SK-N-SH (cell line): ENCODE data around the gene RELN. TPM values are rescaled to one million over a fixed set of nuclear protein-coding genes. Genes with fewer than 3 reads are reported as not detected.

Experiments used
- CTCF ChIA-PET: fragments of 300-600, 350-600 bp; formaldehyde crosslinking; extraction: SDS; loops from one replicate; lab custom pipeline; 2021; lab: Yijun Ruan, JAX
- POLR2A ChIA-PET: fragments of 350-600 bp; sonication (Branson Sonifier 250); formaldehyde crosslinking; extraction: SDS; loops from one replicate; lab custom pipeline; 2020; ENCODE audit warnings: antibody characterized with exemption, inconsistent platforms; lab: Yijun Ruan, JAX
- DNase-seq: peaks from one replicate; pipeline ENCODE4 v3.0.0; 2012
- H2AFZ ChIP-seq: fragments of 200-600 bp; sonication (generic); 2 replicates; pipeline ENCODE4 v1.8.1; 2016; ENCODE audit warnings: antibody characterized with exemption, mild to moderate bottlenecking, low read depth
- H3F3A ChIP-seq: fragments of 200-600 bp; sonication (generic); replicated peaks from 2 replicates; pipeline ENCODE3; 2016; ENCODE audit warnings: antibody characterized with exemption, mild to moderate bottlenecking; ENCODE audit not compliant: insufficient read depth
- H3K27ac ChIP-seq, 2 experiments: fragments of 200-500 bp in 1 of 2; fragments of 200-600 bp in 1 of 2; sonication (Bioruptor generic) in 1 of 2; sonication (generic), shearing (Covaris generic) in 1 of 2; 2 replicates each; pipeline versions ENCODE4 v1.5.1 to v1.6.1; 2014 to 2016; ENCODE audit warnings: low read depth in 2 of 2, inconsistent platforms in 1 of 2, low read length in 1 of 2, mild to moderate bottlenecking in 1 of 2, mixed read lengths in 1 of 2
- H3K27me3 ChIP-seq: fragments of 200-600 bp; sonication (generic), shearing (Covaris generic); 2 replicates; pipeline ENCODE4 v1.6.1; 2016; ENCODE audit warnings: mixed run types; ENCODE audit not compliant: insufficient read depth
- H3K36me3 ChIP-seq, 2 experiments: fragments of 200-500 bp in 1 of 2; fragments of 200-600 bp in 1 of 2; sonication (Bioruptor generic) in 1 of 2; sonication (generic) in 1 of 2; replicated peaks in 1 of 2; 2 replicates each; pipeline versions ENCODE3 to v1.5.1; 2014 to 2016; ENCODE audit warnings: low read length in 1 of 2, mild to moderate bottlenecking in 1 of 2; ENCODE audit not compliant: insufficient read depth in 2 of 2, control insufficient read depth in 1 of 2
- H3K4me1 ChIP-seq, 2 experiments: fragments of 200-500 bp in 1 of 2; fragments of 200-600 bp in 1 of 2; sonication (Bioruptor generic) in 1 of 2; sonication (generic), shearing (Covaris generic) in 1 of 2; 2 replicates each; pipeline versions ENCODE4 v1.5.1 to v1.6.1; 2014 to 2016; ENCODE audit warnings: low read depth in 1 of 2, low read length in 1 of 2, mixed run types in 1 of 2; ENCODE audit not compliant: insufficient read depth in 2 of 2, control insufficient read depth in 1 of 2
- H3K4me2 ChIP-seq: fragments of 200-600 bp; sonication (generic), shearing (Covaris generic); 2 replicates; pipeline ENCODE4 v1.6.1; 2017; ENCODE audit warnings: mixed run types
- H3K4me3 ChIP-seq, 2 experiments: fragments of 200-500 bp in 1 of 2; fragments of 200-600 bp in 1 of 2; sonication (Bioruptor generic) in 1 of 2; sonication (generic), shearing (Covaris generic) in 1 of 2; 2 replicates each; pipeline versions ENCODE4 v1.5.1 to v1.8.1; 2014 to 2016; ENCODE audit warnings: low read depth in 2 of 2, inconsistent platforms in 1 of 2, low read length in 1 of 2, mild to moderate bottlenecking in 1 of 2, mixed read lengths in 1 of 2, moderate library complexity in 1 of 2
- H3K79me2 ChIP-seq: fragments of 200-600 bp; sonication (generic); 2 replicates; pipeline ENCODE4 v1.8.1; 2017; ENCODE audit warnings: mild to moderate bottlenecking; ENCODE audit not compliant: insufficient read depth
- H3K9ac ChIP-seq: fragments of 200-600 bp; sonication (generic); 2 replicates; pipeline ENCODE4 v1.6.1; 2017; ENCODE audit warnings: mixed run types
- H3K9me2 ChIP-seq: fragments of 200-600 bp; sonication (generic); 2 replicates; pipeline ENCODE4 v1.6.1; 2017; ENCODE audit warnings: mixed run types
- H3K9me3 ChIP-seq: fragments of 200-600 bp; sonication (generic); 2 replicates; pipeline ENCODE4 v1.6.1; 2017; ENCODE audit warnings: mixed run types, mild to moderate bottlenecking, moderate library complexity
- H4K20me1 ChIP-seq: fragments of 200-600 bp; sonication (generic); 2 replicates; pipeline ENCODE4 v1.6.1; 2017; ENCODE audit warnings: mild to moderate bottlenecking, mixed run types; ENCODE audit not compliant: insufficient read depth
- EP300 ChIP-seq, 2 experiments: IDR thresholded peaks; 2 replicates each; pipeline versions ENCODE4 v1.4.0 to v1.6.1; 2012; ENCODE audit warnings: borderline replicate concordance in 1 of 2, low read depth in 1 of 2, low read length in 1 of 2
- EZH2phosphoT487 ChIP-seq: fragments of 200-600 bp; sonication (generic); IDR thresholded peaks from 2 replicates; pipeline ENCODE4 v1.6.1; 2017; ENCODE audit warnings: low read depth, mixed run types, mild to moderate bottlenecking, antibody characterized with exemption, moderate library complexity, borderline replicate concordance
- FOSL2 ChIP-seq: IDR thresholded peaks from 2 replicates; pipeline ENCODE4 v1.4.0; 2012; ENCODE audit warnings: low read depth, mild to moderate bottlenecking, moderate library complexity, borderline replicate concordance
- GABPA ChIP-seq: IDR thresholded peaks from 2 replicates; pipeline ENCODE4 v1.4.0; 2012; ENCODE audit warnings: low read depth, mild to moderate bottlenecking
- MAX ChIP-seq: IDR thresholded peaks from 2 replicates; pipeline ENCODE4 v1.4.0; 2012; ENCODE audit warnings: low read depth
- MEF2A ChIP-seq: IDR thresholded peaks from 2 replicates; pipeline ENCODE4 v1.4.0; 2012; ENCODE audit warnings: low read depth, borderline replicate concordance
- POLR2AphosphoS5 ChIP-seq: IDR thresholded peaks from 2 replicates; pipeline ENCODE4 v1.6.1; 2012; ENCODE audit warnings: low read depth, low read length
- REST ChIP-seq: IDR thresholded peaks from 2 replicates; pipeline ENCODE4 v1.6.1; 2012; ENCODE audit warnings: mild to moderate bottlenecking, low read depth, low read length, moderate library complexity
- SIN3A ChIP-seq: IDR thresholded peaks from 2 replicates; pipeline ENCODE4 v1.6.1; 2012; ENCODE audit warnings: low read depth, mild to moderate bottlenecking, low read length, moderate library complexity, borderline replicate concordance
- SMC3 ChIP-seq: IDR thresholded peaks from 2 replicates; pipeline ENCODE4 v1.6.1; 2012; ENCODE audit warnings: low read depth, low read length, improper control_type of control experiment
- USF2 ChIP-seq: fragments of 150-350 bp; IDR thresholded peaks from 2 replicates; pipeline ENCODE4 v1.6.1; 2017; ENCODE audit warnings: antibody characterized with exemption, low read length, low read depth, borderline replicate concordance
- ZBTB33 ChIP-seq: IDR thresholded peaks from 2 replicates; pipeline ENCODE4 v1.4.0; 2012; ENCODE audit warnings: low read depth, borderline replicate concordance
- WGBS: methylation state at CpG from one replicate; pipeline ENCODE4 v1.1.6; 2017; ENCODE audit warnings: low lambda C conversion rate; 5-methylcytosine and 5-hydroxymethylcytosine counted together
- polyA plus RNA-seq, 3 experiments: library from polyadenylated mRNA; depleted of rRNA; stranded (reverse); fragments of >200 nt; gene quantifications; 2 replicates each; pipeline ENCODE4 v1.2.3, GENCODE V29; 2012

RELN gene
- polyA plus RNA-seq, 1 of the 3 experiments (the other 2 are of a cell fraction) = 0.02 TPM

GRCh38 chr7:103766660-103767059 is 222.8 kb downstream of the RELN start:
- CTCF ChIA-PET = interaction anchor here (1.2 kb wide), 1 partner anchor 10 kb away, joined by 4 read pairs; no protein-coding TSS in a partner anchor
- no peak overlapping the region for H3K4me3 ChIP-seq
- no peak overlapping the region for H3K4me2 ChIP-seq
- no peak for DNase-seq
- no peak overlapping the region for H2AFZ ChIP-seq
- peaks cover 0 to 4% of the 10 kb centered on the region in 2 experiments; a peak in 2 of 4 replicates for H3K4me1 ChIP-seq
- TF ChIP-seq MAX (no peak), REST (no peak), ZBTB33 (no peak), FOSL2 (no peak), POLR2AphosphoS5 (no peak), SIN3A (no peak), MEF2A (no peak)
- no peaks in the 10 kb centered on the region for H4K20me1 ChIP-seq
- H3K9ac ChIP-seq = no peak overlapping the region
- no peaks in the 10 kb centered on the region for H3K79me2 ChIP-seq
- H3F3A ChIP-seq = no peaks in the 10 kb centered on the region
- H3K9me2 ChIP-seq = no peaks in the 10 kb centered on the region
- POLR2A ChIA-PET = no interaction called here
- 35% methylated on average over 5 of the region's 5 CpGs for WGBS
- no peaks in the 10 kb centered on the region for H3K27me3 ChIP-seq
- H3K36me3 ChIP-seq = no peaks in the 10 kb centered on the region
- H3K27ac ChIP-seq = no peak overlapping the region
- H3K9me3 ChIP-seq = no peaks in the 10 kb centered on the region

- 65% methylated on average over 3 of the region's 3 CpGs for WGBS
- H3K9ac ChIP-seq = no peak overlapping the region
- H3K27me3 ChIP-seq = no peaks in the 10 kb centered on the region
- ChIA-PET POLR2A (no interaction called here), CTCF (interaction anchor here (1.2 kb wide), 1 partner anchor 9 kb away, joined by 4 read pairs; no protein-coding TSS in a partner anchor)
- no peak overlapping the region for H3K27ac ChIP-seq
- H4K20me1 ChIP-seq = no peaks in the 10 kb centered on the region
- no peaks in the 10 kb centered on the region for H3F3A ChIP-seq
- H2AFZ ChIP-seq = no peak overlapping the region
- H3K9me2 ChIP-seq = no peaks in the 10 kb centered on the region
- no peaks in the 10 kb centered on the region for H3K9me3 ChIP-seq
- peaks cover 0 to 4% of the 10 kb centered on the region in 2 experiments; a peak in 2 of 4 replicates for H3K4me1 ChIP-seq
- H3K36me3 ChIP-seq = no peaks in the 10 kb centered on the region
- no peak overlapping the region for H3K4me2 ChIP-seq
- DNase-seq = no peak
- TF ChIP-seq MAX (no peak), EP300 (IDR thresholded peaks at IDR 0.05; ENCODE audit: borderline replicate concordance in 1 of 2, low read depth in 1 of 2, low read length in 1 of 2) (no peak), EZH2phosphoT487 (no peak), POLR2AphosphoS5 (no peak), SMC3 (no peak), GABPA (no peak), MEF2A (no peak), USF2 (no peak), FOSL2 (no peak)
- H3K4me3 ChIP-seq = no peak overlapping the region
- H3K79me2 ChIP-seq = no peaks in the 10 kb centered on the region
Measured at GRCh38 chr7:103765901-103766300, 223.6 kb downstream of the RELN start.
